ENCODE data around the gene RFFL.
A peak's percentile ranks its signal among the peaks of the same experiment; 100 is the strongest.
"Not testable (repeated sequence)": the region's sequence is repeated elsewhere in the genome, so short reads cannot be mapped to it uniquely, and the experiment has no call there.

RFFL gene, protein sequence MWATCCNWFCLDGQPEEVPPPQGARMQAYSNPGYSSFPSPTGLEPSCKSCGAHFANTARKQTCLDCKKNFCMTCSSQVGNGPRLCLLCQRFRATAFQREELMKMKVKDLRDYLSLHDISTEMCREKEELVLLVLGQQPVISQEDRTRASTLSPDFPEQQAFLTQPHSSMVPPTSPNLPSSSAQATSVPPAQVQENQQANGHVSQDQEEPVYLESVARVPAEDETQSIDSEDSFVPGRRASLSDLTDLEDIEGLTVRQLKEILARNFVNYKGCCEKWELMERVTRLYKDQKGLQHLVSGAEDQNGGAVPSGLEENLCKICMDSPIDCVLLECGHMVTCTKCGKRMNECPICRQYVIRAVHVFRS

DNA sequence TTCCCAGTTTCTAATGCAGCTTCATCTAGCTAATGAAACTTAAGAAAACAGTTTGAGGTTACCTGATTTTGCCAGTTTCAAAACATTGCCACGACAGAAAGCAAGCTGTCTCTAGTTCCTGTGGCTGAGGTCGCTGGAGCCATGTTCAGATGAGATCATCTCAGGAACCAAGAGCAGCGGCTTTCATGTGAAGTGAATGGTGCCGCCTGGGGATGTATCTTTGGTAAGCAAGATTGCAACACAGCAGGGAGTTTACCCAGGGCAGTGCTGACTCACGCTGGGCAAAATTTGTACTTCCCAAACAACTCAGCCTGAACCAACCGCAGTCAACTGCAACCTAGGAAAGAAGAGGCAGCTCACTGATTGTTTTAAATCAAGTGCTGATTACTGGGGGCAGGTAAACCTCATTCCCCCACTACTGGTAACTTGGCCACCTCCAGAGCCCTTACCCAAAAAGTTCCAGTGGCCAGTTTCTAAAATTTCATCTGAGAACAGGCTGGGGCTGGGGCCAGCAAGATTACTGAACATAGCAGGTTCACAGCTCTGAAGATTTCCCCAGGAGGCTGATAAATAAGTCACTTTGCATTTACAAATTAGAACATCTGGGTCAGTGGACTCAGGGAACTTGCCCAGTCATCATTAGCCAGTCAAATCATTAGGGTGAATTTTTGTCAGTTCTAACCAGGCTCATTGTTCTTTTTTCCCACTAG lies at the start of gene RFFL:
RFFL (minus strand) TSS at position 194 of the 710 bp plus-strand sequence. CDS start 37,154 bp downstream, outside the sequence.
- peak within 1 kb of the TSS in 1 of 2 donors; percentile 22 for H3K4me3 ChIP-seq (replicated peaks in 1 of 2; ENCODE audit: low read depth in 2 of 2, low read length in 2 of 2)
- TF ChIP-seq, protein P1, sequence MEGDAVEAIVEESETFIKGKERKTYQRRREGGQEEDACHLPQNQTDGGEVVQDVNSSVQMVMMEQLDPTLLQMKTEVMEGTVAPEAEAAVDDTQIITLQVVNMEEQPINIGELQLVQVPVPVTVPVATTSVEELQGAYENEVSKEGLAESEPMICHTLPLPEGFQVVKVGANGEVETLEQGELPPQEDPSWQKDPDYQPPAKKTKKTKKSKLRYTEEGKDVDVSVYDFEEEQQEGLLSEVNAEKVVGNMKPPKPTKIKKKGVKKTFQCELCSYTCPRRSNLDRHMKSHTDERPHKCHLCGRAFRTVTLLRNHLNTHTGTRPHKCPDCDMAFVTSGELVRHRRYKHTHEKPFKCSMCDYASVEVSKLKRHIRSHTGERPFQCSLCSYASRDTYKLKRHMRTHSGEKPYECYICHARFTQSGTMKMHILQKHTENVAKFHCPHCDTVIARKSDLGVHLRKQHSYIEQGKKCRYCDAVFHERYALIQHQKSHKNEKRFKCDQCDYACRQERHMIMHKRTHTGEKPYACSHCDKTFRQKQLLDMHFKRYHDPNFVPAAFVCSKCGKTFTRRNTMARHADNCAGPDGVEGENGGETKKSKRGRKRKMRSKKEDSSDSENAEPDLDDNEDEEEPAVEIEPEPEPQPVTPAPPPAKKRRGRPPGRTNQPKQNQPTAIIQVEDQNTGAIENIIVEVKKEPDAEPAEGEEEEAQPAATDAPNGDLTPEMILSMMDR (IDR thresholded peaks at IDR 0.05; ENCODE audit: low read depth, low read length) = no peak
- DNase-seq (ENCODE audit: low read depth in 2 of 2) = peak; percentile 96 to 99

DNA sequence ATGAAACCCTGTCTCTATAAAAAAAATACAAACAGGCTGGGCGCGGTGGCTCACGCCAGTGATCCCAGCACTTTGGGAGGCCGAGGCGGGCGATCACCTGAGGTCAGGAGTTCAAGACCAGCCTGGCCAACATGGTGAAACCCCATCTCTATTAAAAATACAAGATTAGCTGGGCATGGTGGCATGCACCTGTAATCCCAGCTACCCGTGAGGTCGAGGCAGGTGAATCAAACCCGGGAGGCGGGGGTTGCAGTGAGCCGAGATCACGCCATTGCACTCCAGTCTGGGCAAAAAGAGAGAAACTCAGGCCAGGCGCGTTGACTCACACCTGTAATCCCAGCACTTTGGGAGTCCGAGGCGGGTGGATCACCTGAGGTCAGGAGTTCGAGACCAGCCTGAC lies 47.3 kb upstream of the RFFL start:
- not testable (repeated sequence) for DNase-seq (ENCODE audit: low read depth in 2 of 2); H3K4me3 ChIP-seq (replicated peaks in 1 of 2; ENCODE audit: low read depth in 2 of 2, low read length in 2 of 2)

DNA sequence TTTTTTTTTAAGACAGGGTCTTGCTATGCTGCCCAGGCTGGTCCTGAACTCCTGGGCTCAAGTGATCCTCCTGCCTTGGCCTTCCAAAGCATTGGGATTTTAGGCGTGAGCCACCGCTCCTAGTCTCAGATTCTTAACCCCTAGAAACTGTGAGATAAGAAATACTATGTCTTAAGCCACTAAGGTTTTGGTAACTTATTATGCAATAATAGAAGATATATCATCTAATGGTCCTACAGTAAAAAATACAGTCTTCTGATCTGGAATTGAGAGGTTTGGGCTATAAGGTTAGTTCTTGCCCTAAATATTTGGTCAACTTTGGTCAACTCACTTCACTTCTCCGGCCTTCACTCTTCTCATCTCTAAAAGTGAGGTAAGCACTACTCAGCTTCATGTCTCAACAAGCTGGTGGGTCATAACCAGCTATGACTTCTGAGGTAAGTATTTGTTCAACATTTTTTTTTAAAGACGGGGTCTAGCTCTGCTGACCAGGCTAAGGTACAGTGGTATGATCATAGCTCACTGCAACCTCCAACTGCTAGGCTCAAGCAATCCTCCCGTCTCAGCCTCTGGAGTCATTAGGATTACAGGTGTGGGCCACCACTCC lies 41.4 kb upstream of the RFFL start:
- TF ChIP-seq, protein P1 (IDR thresholded peaks at IDR 0.05; ENCODE audit: low read depth, low read length) = no peak
- no peak for DNase-seq (ENCODE audit: low read depth in 2 of 2)
- H3K4me3 ChIP-seq (replicated peaks in 1 of 2; ENCODE audit: low read depth in 2 of 2, low read length in 2 of 2) = no peak overlapping the region

DNA sequence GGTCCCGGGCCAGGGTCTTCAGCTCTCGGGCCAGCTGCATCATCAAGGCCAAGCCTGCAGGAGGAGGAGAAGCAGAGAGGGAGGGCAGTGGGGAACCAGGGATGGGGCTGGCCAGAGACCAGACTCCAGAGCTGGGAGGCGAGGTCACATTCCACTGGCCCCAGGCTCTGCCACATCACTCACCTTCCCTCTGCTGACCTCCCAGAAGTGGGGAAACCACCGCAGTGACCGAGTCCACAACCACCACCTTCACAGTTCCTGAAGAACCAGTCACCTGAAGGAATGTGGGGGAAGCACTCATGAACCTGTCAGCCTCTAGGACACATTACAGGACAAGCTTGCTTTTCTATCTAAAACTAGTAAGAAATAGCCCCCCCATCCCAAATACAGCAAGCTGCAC lies 39.8 kb upstream of the RFFL start:
- H3K4me3 ChIP-seq (replicated peaks in 1 of 2; ENCODE audit: low read depth in 2 of 2, low read length in 2 of 2) = no peak overlapping the region
- TF ChIP-seq, protein P1 (IDR thresholded peaks at IDR 0.05; ENCODE audit: low read depth, low read length) = no peak
- DNase-seq (ENCODE audit: low read depth in 2 of 2) = no peak

DNA sequence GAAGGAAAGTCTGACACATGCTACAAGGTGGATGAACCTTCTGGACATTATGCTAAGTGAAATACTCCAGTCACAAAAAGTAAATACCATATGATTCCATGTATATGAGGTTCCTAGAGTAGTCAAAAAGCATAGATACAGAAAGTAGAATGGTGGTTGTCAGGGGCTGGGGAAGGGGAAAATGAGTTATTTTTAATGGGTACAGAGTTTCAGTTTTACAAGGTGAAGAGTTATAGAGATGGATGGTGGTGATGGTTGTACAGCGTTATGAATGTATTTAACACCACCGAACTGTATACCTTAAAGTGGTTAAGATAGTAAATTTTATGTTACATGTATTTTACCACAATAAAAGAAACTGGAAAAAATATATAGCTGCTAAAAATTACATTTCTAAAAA lies 38.2 kb upstream of the RFFL start:
- TF ChIP-seq, protein P1 (IDR thresholded peaks at IDR 0.05; ENCODE audit: low read depth, low read length) = no peak
- DNase-seq (ENCODE audit: low read depth in 2 of 2) = no peak
- H3K4me3 ChIP-seq (replicated peaks in 1 of 2; ENCODE audit: low read depth in 2 of 2, low read length in 2 of 2) = no peak overlapping the region

DNA sequence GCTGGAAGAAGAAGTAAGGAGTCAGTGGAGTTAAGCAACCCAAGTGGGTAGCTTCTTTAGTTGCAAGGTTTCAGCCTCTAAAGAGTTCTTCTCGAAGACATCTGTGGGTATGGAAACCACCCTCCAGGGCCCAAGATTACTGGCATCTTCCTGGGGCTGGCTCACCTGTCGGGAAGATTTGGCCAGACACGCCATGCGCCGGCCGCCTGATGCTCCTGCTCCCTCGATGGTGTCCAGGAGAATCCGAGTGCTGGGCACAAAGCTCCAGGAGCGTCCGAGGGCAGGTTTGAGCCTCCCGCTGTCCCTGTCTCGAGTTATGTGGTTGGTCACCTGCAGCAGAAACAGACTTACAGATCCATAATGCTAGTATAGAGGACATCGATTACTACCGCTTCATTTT lies 37.5 kb upstream of the RFFL start:
- TF ChIP-seq, protein P1 (IDR thresholded peaks at IDR 0.05; ENCODE audit: low read depth, low read length) = no peak
- DNase-seq (ENCODE audit: low read depth in 2 of 2) = no peak
- H3K4me3 ChIP-seq (replicated peaks in 1 of 2; ENCODE audit: low read depth in 2 of 2, low read length in 2 of 2) = no peak overlapping the region

DNA sequence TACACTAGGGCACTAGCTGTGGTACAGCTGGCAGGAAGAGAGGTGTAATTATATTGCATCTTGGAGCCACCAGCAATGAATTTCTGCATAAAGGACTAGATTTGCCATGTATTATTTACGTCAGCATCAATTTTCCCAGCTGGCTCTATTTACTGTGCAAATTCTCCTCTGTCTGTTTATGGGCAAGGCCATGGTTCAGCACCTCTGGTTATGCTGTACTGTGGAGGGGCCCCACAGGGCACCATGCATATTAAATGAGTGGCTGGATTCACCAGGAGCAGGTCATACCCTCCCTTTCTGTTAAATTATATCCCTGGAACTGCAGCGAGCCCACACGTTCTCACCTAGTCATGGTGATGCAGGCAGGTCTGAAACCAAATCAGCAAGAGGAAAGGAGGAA lies 36.4 kb upstream of the RFFL start:
- no peak overlapping the region for H3K4me3 ChIP-seq (replicated peaks in 1 of 2; ENCODE audit: low read depth in 2 of 2, low read length in 2 of 2)
- TF ChIP-seq, protein P1 (IDR thresholded peaks at IDR 0.05; ENCODE audit: low read depth, low read length) = no peak
- no peak for DNase-seq (ENCODE audit: low read depth in 2 of 2)

Data from cardiac fibroblast (primary cell).